Measurements from ENCODE around the gene CHIA.

GRCh38 chr1:111369177-111369576, 78.5 kb downstream of the CHIA start:
- TF ChIP-seq POLR2A (IDR thresholded peaks at IDR 0.05) = no peak
- TF ChIP-seq, protein P1, sequence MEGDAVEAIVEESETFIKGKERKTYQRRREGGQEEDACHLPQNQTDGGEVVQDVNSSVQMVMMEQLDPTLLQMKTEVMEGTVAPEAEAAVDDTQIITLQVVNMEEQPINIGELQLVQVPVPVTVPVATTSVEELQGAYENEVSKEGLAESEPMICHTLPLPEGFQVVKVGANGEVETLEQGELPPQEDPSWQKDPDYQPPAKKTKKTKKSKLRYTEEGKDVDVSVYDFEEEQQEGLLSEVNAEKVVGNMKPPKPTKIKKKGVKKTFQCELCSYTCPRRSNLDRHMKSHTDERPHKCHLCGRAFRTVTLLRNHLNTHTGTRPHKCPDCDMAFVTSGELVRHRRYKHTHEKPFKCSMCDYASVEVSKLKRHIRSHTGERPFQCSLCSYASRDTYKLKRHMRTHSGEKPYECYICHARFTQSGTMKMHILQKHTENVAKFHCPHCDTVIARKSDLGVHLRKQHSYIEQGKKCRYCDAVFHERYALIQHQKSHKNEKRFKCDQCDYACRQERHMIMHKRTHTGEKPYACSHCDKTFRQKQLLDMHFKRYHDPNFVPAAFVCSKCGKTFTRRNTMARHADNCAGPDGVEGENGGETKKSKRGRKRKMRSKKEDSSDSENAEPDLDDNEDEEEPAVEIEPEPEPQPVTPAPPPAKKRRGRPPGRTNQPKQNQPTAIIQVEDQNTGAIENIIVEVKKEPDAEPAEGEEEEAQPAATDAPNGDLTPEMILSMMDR (IDR thresholded peaks at IDR 0.05) = no peak
- TF ChIP-seq POLR2AphosphoS5 (IDR thresholded peaks at IDR 0.05) = no peak
- no peak for TF ChIP-seq EP300 (IDR thresholded peaks at IDR 0.05)

All from sigmoid colon (tissue), 4 donors.